ENCODE data around the gene ERICH4. TPM values are rescaled to one million over a fixed set of nuclear protein-coding genes. Genes with fewer than 3 reads are reported as not detected.
"Not testable (repeated sequence)": the region's sequence is repeated elsewhere in the genome, so short reads cannot be mapped to it uniquely, and the experiment has no call there.

The ERICH4 gene
- total RNA-seq, 1 donor from 2014 or later = not detected

GRCh38 chr19:41433171-41433570 lies 9.8 kb upstream of the ERICH4 start:
- DNase-seq (ENCODE audit: low read depth) = no peak
- TF ChIP-seq CTCF (IDR thresholded peaks at IDR 0.05; ENCODE audit: insufficient read depth, low read length, severe bottlenecking) = no peak
- peaks cover 11% of the 10 kb centered on the region for H3K36me3 ChIP-seq (ENCODE audit: control insufficient read depth, insufficient read depth, low read length)
- no peaks in the 10 kb centered on the region for H3K27me3 ChIP-seq (ENCODE audit: control insufficient read depth, insufficient read depth, low read length)
- H3K4me3 ChIP-seq (ENCODE audit: low read depth, low read length) = no peak overlapping the region
- FAIRE-seq = no peak

- DNase-seq (ENCODE audit: low read depth) = no peak
- no peak for FAIRE-seq
- H3K36me3 ChIP-seq (ENCODE audit: control insufficient read depth, insufficient read depth, low read length) = peaks cover 11% of the 10 kb centered on the region
- TF ChIP-seq CTCF (IDR thresholded peaks at IDR 0.05; ENCODE audit: insufficient read depth, low read length, severe bottlenecking) = no peak
- no peak overlapping the region for H3K4me3 ChIP-seq (ENCODE audit: low read depth, low read length)
- H3K27me3 ChIP-seq (ENCODE audit: control insufficient read depth, insufficient read depth, low read length) = no peaks in the 10 kb centered on the region
These were observed 8.5 kb upstream of the ERICH4 start for GRCh38 chr19:41434450-41434849.

- H3K36me3 ChIP-seq (ENCODE audit: control insufficient read depth, insufficient read depth, low read length) = peaks cover 11% of the 10 kb centered on the region
- H3K4me3 ChIP-seq (ENCODE audit: low read depth, low read length); DNase-seq (ENCODE audit: low read depth); FAIRE-seq; H3K27me3 ChIP-seq (ENCODE audit: control insufficient read depth, insufficient read depth, low read length): not testable (repeated sequence)
These were observed 7.6 kb upstream of the ERICH4 start for GRCh38 chr19:41435376-41435775.

- no peak for DNase-seq (ENCODE audit: low read depth)
- no peaks in the 10 kb centered on the region for H3K27me3 ChIP-seq (ENCODE audit: control insufficient read depth, insufficient read depth, low read length)
- TF ChIP-seq CTCF (IDR thresholded peaks at IDR 0.05; ENCODE audit: insufficient read depth, low read length, severe bottlenecking) = no peak
- no peak for FAIRE-seq
- H3K4me3 ChIP-seq (ENCODE audit: low read depth, low read length) = no peak overlapping the region
- peaks cover 11% of the 10 kb centered on the region for H3K36me3 ChIP-seq (ENCODE audit: control insufficient read depth, insufficient read depth, low read length)
These were observed 6.9 kb upstream of the ERICH4 start for GRCh38 chr19:41435936-41436673.

GRCh38 chr19:41436674-41436951 lies 6.3 kb upstream of the ERICH4 start:
- H3K36me3 ChIP-seq (ENCODE audit: control insufficient read depth, insufficient read depth, low read length) = peaks cover 11% of the 10 kb centered on the region
- DNase-seq (ENCODE audit: low read depth) (no peak), FAIRE-seq (no peak)
- no peaks in the 10 kb centered on the region for H3K27me3 ChIP-seq (ENCODE audit: control insufficient read depth, insufficient read depth, low read length)
- no peak overlapping the region for H3K4me3 ChIP-seq (ENCODE audit: low read depth, low read length)
- TF ChIP-seq CTCF (IDR thresholded peaks at IDR 0.05; ENCODE audit: insufficient read depth, low read length, severe bottlenecking) = no peak

- no peak for TF ChIP-seq CTCF (IDR thresholded peaks at IDR 0.05; ENCODE audit: insufficient read depth, low read length, severe bottlenecking)
- Histone ChIP-seq H3K4me3 (ENCODE audit: low read depth, low read length) (no peak overlapping the region), H3K36me3 (ENCODE audit: control insufficient read depth, insufficient read depth, low read length) (peaks cover 8% of the 10 kb centered on the region), H3K27me3 (ENCODE audit: control insufficient read depth, insufficient read depth, low read length) (no peaks in the 10 kb centered on the region)
- FAIRE-seq (no peak), DNase-seq (ENCODE audit: low read depth) (no peak)
These were observed 4.9 kb upstream of the ERICH4 start for GRCh38 chr19:41437944-41438574.
